ENCODE measurements around the gene EIF4E3. TPM values are rescaled to one million over a fixed set of nuclear protein-coding genes. Genes with fewer than 3 reads are reported as not detected.

EIF4E3 gene
- total RNA-seq, 1 donor from 2014 or later = 48.9 TPM

- H3K9me3 ChIP-seq (replicated peaks) = peaks cover 7% of the 10 kb centered on the region
- no peaks in the 10 kb centered on the region for H3K27me3 ChIP-seq (ENCODE audit: low read depth)
- DNase-seq = no peak
- intact Hi-C loops (cut with micrococcal nuclease) = no loop called here
- no peak overlapping the region for H3K4me3 ChIP-seq
- no peaks in the 10 kb centered on the region for H3K4me1 ChIP-seq
- no peak for TF ChIP-seq CTCF (IDR thresholded peaks at IDR 0.05; ENCODE audit: borderline replicate concordance)
- H3K27ac ChIP-seq (replicated peaks) = no peak overlapping the region
- H3K36me3 ChIP-seq = no peaks in the 10 kb centered on the region
These were observed 53.9 kb downstream of the EIF4E3 start for GRCh38 chr3:71671216-71671845.

- Histone ChIP-seq H3K27ac (replicated peaks) (no peak overlapping the region), H3K9me3 (replicated peaks) (peaks cover 7% of the 10 kb centered on the region), H3K36me3 (no peaks in the 10 kb centered on the region), H3K27me3 (ENCODE audit: low read depth) (no peaks in the 10 kb centered on the region), H3K4me3 (no peak overlapping the region), H3K4me1 (peaks cover 11% of the 10 kb centered on the region)
- DNase-seq = no peak
- no peak for TF ChIP-seq CTCF (IDR thresholded peaks at IDR 0.05; ENCODE audit: borderline replicate concordance)
- intact Hi-C loops (cut with micrococcal nuclease) = no loop called here
These were observed 62.6 kb downstream of the EIF4E3 start for GRCh38 chr3:71662568-71662967.

GRCh38 chr3:71662056-71662455 lies 63.1 kb downstream of the EIF4E3 start:
- Histone ChIP-seq H3K27ac (replicated peaks) (no peak overlapping the region), H3K9me3 (replicated peaks) (peaks cover 7% of the 10 kb centered on the region), H3K4me3 (no peak overlapping the region), H3K4me1 (peaks cover 13% of the 10 kb centered on the region), H3K27me3 (ENCODE audit: low read depth) (no peaks in the 10 kb centered on the region), H3K36me3 (no peaks in the 10 kb centered on the region)
- TF ChIP-seq CTCF (IDR thresholded peaks at IDR 0.05; ENCODE audit: borderline replicate concordance) = no peak
- intact Hi-C loops (cut with micrococcal nuclease) = no loop called here
- DNase-seq = no peak

GRCh38 chr3:71659864-71660591 lies 65.2 kb downstream of the EIF4E3 start:
- Histone ChIP-seq H3K4me3 (no peak overlapping the region), H3K27ac (replicated peaks) (no peak overlapping the region), H3K4me1 (peaks cover 13% of the 10 kb centered on the region), H3K27me3 (ENCODE audit: low read depth) (no peaks in the 10 kb centered on the region), H3K36me3 (no peaks in the 10 kb centered on the region), H3K9me3 (replicated peaks) (no peaks in the 10 kb centered on the region)
- no peak for DNase-seq
- no peak for TF ChIP-seq CTCF (IDR thresholded peaks at IDR 0.05; ENCODE audit: borderline replicate concordance)
- intact Hi-C loops (cut with micrococcal nuclease) = no loop called here

GRCh38 chr3:71657831-71658530 lies 67.2 kb downstream of the EIF4E3 start:
- peak; percentile 81 for DNase-seq
- H3K27ac ChIP-seq (replicated peaks) = peak overlapping the region; percentile 45
- intact Hi-C loops (cut with micrococcal nuclease) = no loop called here
- TF ChIP-seq CTCF (IDR thresholded peaks at IDR 0.05; ENCODE audit: borderline replicate concordance) = no peak
- H3K36me3 ChIP-seq = no peaks in the 10 kb centered on the region
- no peaks in the 10 kb centered on the region for H3K27me3 ChIP-seq (ENCODE audit: low read depth)
- no peak overlapping the region for H3K4me3 ChIP-seq
- H3K4me1 ChIP-seq = peaks cover 13% of the 10 kb centered on the region
- no peaks in the 10 kb centered on the region for H3K9me3 ChIP-seq (replicated peaks)

All from left ventricle myocardium inferior (tissue), 1 donor.